Measurements from ENCODE around the gene MCU.
"Not testable (repeated sequence)": the region's sequence is repeated elsewhere in the genome, so short reads cannot be mapped to it uniquely, and the experiment has no call there.

The MCU gene

GRCh38 chr10:72688208-72688651 is 3.7 kb upstream of the MCU start:
- no peak for DNase-seq

GRCh38 chr10:72689660-72690059 is 2.3 kb upstream of the MCU start:
- no peak for DNase-seq

- no peak for DNase-seq
These were observed 1.7 kb upstream of the MCU start for GRCh38 chr10:72690071-72690755.

DNA sequence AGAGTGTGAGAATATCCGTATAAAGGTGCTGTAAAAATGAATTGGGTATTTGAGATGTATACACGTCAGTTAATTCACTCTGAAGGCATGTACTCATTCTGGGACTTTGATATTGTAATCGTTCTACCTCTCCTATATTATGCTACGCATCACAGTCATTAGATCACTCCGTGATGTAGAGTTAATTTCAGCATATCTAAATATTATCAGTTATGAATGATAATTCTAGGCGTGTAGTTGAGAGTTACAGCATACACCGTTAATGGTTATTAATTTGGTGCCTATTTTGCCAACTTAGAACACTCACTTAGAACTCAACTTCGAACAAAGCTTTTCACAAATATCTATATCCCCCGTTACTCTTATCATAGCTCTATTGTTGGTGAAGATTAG is 477 bp upstream of the MCU start:
- no peak for DNase-seq

DNA sequence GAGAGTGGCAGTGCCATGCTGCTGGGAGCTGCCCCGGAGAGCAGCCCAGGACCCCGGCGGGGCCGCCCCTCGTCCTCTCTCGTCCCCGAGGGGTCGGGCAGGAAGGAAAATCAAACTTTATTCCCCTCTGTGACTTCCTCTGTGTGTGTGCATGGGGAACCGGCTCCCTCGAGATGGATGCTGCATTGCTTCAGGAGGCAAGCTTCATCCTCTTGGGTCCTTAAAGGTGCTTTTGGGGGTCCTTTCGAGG is 726 bp downstream of the MCU start:
- DNase-seq: no peak

GRCh38 chr10:72692994-72693781 is 1.2 kb downstream of the MCU start:
- no peak for DNase-seq

DNA sequence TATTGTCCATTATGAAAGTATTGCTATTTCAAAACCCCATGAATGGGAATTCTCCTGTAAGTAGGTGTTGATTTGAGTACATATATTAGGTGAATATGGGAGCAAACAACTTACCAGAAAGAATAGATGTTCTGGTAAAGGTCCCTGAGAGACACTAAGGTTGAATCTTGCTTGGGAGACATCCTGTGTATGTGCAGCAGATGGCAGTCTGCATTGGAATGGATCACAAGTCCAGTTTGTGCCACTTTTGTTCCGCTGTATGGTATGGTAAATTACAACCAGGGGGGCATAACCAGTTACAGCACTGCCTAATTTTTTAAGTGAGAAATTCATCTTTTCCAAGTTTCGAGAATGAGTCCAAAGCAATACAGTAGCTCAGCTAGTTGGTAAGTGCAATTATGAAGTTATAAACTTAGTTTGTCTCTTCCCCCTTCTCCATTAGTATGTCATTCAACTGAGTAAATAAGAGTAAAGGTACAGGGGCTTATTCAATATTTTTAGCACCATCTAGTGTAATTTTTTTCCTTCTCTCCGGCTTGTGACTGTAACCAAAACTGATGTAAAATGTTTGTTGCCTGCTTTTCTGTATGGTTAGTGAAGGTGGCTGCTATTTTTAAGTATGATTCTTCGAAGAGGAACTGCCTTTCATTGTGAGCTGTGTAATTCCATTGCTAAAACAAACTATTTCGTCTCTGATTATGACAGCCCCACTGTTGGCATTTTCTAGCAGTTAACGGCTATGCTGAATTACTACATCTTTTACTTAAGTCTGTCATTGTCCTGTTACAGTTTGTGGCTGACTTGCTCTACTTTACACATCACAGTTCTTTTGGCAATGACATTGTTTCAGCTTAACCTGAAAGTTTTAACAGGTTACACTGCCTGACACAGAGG is 2.8 kb downstream of the MCU start:
- DNase-seq: no peak

- no peak for DNase-seq
These were observed 3.6 kb downstream of the MCU start for GRCh38 chr10:72695496-72695895.

GRCh38 chr10:72697716-72698115 is 5.8 kb downstream of the MCU start:
- DNase-seq: no peak

GRCh38 chr10:72702465-72702864 is 10.5 kb downstream of the MCU start:
- DNase-seq: not testable (repeated sequence)

GRCh38 chr10:72702868-72703581 is 11.1 kb downstream of the MCU start:
- DNase-seq: no peak

- DNase-seq: no peak
These were observed 12.2 kb downstream of the MCU start for GRCh38 chr10:72704117-72704516.

GRCh38 chr10:72709041-72709440 is 17.1 kb downstream of the MCU start:
- no peak for DNase-seq

DNA sequence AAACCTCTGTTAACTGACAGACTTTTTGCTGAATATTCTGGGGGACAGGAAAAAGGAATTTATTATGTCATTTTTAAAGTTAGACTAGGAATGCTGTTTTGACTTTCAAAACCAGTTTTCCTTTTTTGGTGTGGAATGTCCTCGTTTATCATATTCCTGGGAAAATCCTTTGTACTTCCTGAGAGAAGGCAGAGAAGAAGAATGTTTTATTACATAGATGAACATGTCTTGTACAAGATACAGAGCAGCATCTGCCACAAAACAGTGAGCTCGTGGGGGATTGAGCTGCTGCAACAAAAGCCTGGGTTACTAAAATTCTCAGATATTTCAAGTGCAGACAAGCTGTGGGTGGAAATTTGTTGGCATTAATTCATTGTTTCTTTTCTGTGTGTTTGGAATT is 20.2 kb downstream of the MCU start:
- DNase-seq: no peak

GRCh38 chr10:72719941-72720592 is 28.1 kb downstream of the MCU start:
- no peak for DNase-seq

- no peak for DNase-seq
These were observed 29.1 kb downstream of the MCU start for GRCh38 chr10:72720814-72721660.

DNA sequence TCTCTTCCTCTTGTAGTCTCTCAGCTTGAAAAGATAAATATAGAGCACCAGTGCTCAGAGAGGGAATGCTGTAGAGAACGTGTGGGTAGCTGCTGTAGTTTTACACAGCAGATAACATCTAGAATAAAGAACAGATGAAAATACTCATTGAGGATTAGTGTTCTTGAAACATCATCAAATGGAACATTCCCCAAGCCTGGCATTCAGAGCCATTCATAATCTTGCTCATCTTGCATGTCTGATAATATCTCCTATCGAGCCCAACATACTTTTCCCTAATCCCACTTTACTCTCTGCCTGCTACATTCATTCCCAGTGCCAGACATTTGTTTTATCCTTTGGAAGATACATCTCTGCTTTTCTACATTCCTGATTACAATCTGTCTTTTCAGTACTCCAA is 35.2 kb downstream of the MCU start:
- DNase-seq: no peak

DNA sequence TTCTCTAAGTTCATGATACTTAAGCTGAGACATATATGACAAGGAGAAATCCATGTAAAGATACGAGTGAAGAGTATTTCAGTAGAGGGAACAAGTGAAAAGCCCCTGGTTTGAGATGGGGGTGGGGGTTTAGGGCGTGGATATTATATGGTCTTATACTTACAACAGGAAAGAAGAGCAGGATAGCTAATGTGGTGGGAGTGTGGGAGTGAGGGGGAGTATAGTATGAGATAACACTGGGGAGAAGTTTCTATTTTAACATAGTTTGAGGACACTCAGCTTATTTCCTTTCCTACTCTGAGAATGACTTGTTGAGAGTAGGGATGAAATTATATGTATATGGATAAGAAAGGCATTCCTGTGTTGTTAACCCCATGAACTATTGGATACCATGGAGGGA is 36.5 kb downstream of the MCU start:
- no peak for DNase-seq

GRCh38 chr10:72729528-72729927 is 37.6 kb downstream of the MCU start:
- DNase-seq: no peak

DNA sequence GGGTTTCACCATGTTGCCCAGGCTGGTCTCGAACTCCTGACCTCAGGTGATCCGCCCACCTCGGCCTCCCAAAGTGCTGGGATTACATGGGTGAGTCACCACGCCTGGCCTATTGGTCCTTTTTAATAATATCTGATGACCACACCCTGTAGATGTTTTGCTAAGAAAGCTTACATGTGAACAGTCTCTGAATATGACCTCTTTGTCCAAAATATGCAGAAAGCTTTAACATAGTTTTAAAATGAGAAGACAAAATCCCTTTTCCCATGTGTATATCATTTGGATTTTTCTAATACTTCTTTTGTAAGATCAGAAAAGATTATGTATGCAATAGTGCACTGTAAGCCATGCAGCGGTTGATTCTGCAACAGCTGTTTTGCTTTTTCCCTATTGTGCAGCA is 38.5 kb downstream of the MCU start:
- no peak for DNase-seq

DNA sequence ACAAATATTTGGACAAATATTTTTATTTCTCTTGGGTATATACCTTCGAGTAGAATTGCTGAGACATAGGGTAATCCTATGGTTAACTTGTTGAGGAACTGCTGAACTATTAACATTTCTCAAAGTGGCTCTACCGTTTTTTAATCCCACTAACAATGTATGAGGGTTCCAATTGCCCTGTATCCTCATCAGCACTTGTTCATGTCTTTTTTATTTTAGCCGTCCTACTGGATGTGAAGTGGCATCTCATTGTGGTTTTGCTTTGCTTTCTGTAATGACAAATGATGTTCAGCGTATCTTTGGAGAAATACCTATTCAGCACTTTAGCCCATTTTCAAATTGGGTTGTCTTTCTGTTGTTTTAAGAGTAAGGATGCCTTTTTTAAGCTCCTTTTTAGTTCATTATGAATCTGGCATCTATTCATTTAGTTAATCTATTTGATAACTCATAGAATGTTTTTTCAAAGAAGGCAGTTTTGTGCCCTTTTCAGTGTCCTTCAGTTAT is 40.0 kb downstream of the MCU start:
- DNase-seq: no peak

Data from NCI-H2107 (cell line).